Liver (tissue), 9 donors: ENCODE measurements around the gene PFKFB3. TPM values are rescaled to one million over a fixed set of nuclear protein-coding genes. Genes with fewer than 3 reads are reported as not detected.

Source experiments
- DNase-seq: peaks from one replicate; pipeline ENCODE4 v3.0.0-alpha.2; 2017; ENCODE audit warnings: low spot score
- H3K27ac ChIP-seq, 2 donors: one replicate each; pipeline ENCODE4 v1.7.0; 2013; ENCODE audit warnings: inconsistent platforms in 2 of 2, low read length in 2 of 2, control low read depth in 1 of 2, low read depth in 1 of 2, mild to moderate bottlenecking in 1 of 2
- H3K27me3 ChIP-seq, 4 donors: one replicate each; pipeline versions ENCODE4 v1.6.1 to v1.7.0; 2013; ENCODE audit warnings: low read length in 3 of 4, inconsistent platforms in 1 of 4, mild to moderate bottlenecking in 1 of 4, moderate library complexity in 1 of 4; ENCODE audit not compliant: control insufficient read depth in 4 of 4, insufficient read depth in 4 of 4
- H3K36me3 ChIP-seq, 4 donors: one replicate each; pipeline versions ENCODE4 v1.6.1 to v1.7.0; 2013; ENCODE audit warnings: low read length in 3 of 4, mild to moderate bottlenecking in 3 of 4, low read depth in 1 of 4, moderate library complexity in 1 of 4; ENCODE audit not compliant: control insufficient read depth in 4 of 4, insufficient read depth in 3 of 4
- H3K4me1 ChIP-seq, 4 donors: one replicate each; pipeline versions ENCODE4 v1.6.1 to v1.7.0; 2013; ENCODE audit warnings: low read length in 3 of 4, mild to moderate bottlenecking in 3 of 4, moderate library complexity in 1 of 4; ENCODE audit not compliant: control insufficient read depth in 4 of 4, insufficient read depth in 4 of 4
- H3K4me3 ChIP-seq, 3 donors: one replicate each; pipeline versions ENCODE4 v1.6.1 to v1.7.0; 2013; ENCODE audit warnings: low read length in 3 of 3, control low read depth in 1 of 3, low read depth in 1 of 3, mild to moderate bottlenecking in 1 of 3
- H3K9ac ChIP-seq, 2 donors: one replicate each; pipeline ENCODE4 v1.7.0; 2013; ENCODE audit warnings: low read length in 2 of 2, mild to moderate bottlenecking in 2 of 2, moderate library complexity in 2 of 2, control low read depth in 1 of 2, low read depth in 1 of 2
- H3K9me3 ChIP-seq, 4 donors: one replicate each; pipeline versions ENCODE4 v1.6.1 to v1.7.0; 2013; ENCODE audit warnings: low read length in 3 of 4; ENCODE audit not compliant: control insufficient read depth in 4 of 4
- ATF3 ChIP-seq: IDR thresholded peaks from 2 replicates; pipeline ENCODE4 v1.6.1; 2016; ENCODE audit warnings: antibody characterized with exemption
- CTCF ChIP-seq: fragments of 150-350 bp; IDR thresholded peaks from 2 replicates; pipeline ENCODE4 v1.5.1; 2017; ENCODE audit warnings: improper control_type of control experiment, low read depth, low read length; ENCODE audit not compliant: missing input control
- EGR1 ChIP-seq, 2 donors: IDR thresholded peaks; 2 replicates each; pipeline ENCODE4 v1.6.1; 2016 to 2018; ENCODE audit warnings: antibody characterized with exemption in 2 of 2, low read depth in 2 of 2
- FOXA1 ChIP-seq: IDR thresholded peaks from 2 replicates; pipeline ENCODE4 v1.6.1; 2016; ENCODE audit warnings: antibody characterized with exemption
- FOXA2 ChIP-seq: IDR thresholded peaks from 2 replicates; pipeline ENCODE4 v1.6.1; 2016; ENCODE audit warnings: antibody characterized with exemption
- GABPA ChIP-seq, 2 donors: IDR thresholded peaks in 1 of 2; conservative IDR thresholded peaks in 1 of 2; 2 replicates each; pipeline ENCODE4 v1.6.1; 2016; ENCODE audit warnings: antibody characterized with exemption in 2 of 2, mild to moderate bottlenecking in 1 of 2, moderate library complexity in 1 of 2
- HNF4A ChIP-seq, 2 donors: conservative IDR thresholded peaks; 2 replicates each; pipeline ENCODE4 v1.6.1; 2016; ENCODE audit warnings: antibody characterized with exemption in 2 of 2, mild to moderate bottlenecking in 2 of 2
- HNF4G ChIP-seq: IDR thresholded peaks from 2 replicates; pipeline ENCODE4 v1.6.1; 2016; ENCODE audit warnings: antibody characterized with exemption
- JUND ChIP-seq, 2 donors: IDR thresholded peaks; 2 replicates each; pipeline ENCODE4 v1.6.1; 2016; ENCODE audit warnings: antibody characterized with exemption in 2 of 2
- NR2F2 ChIP-seq: IDR thresholded peaks from 2 replicates; pipeline ENCODE4 v1.6.1; 2016; ENCODE audit warnings: antibody characterized with exemption
- RAD21 ChIP-seq, 2 donors: IDR thresholded peaks; 2 replicates each; pipeline ENCODE4 v1.6.1; 2016; ENCODE audit warnings: antibody characterized with exemption in 2 of 2, mild to moderate bottlenecking in 2 of 2
- REST ChIP-seq: IDR thresholded peaks from 2 replicates; pipeline ENCODE4 v1.6.1; 2016; ENCODE audit warnings: antibody characterized with exemption, mild to moderate bottlenecking
- RXRA ChIP-seq, 2 donors: IDR thresholded peaks; 2 replicates each; pipeline ENCODE4 v1.6.1; 2017 to 2018; ENCODE audit warnings: antibody characterized with exemption in 2 of 2, mild to moderate bottlenecking in 1 of 2
- SP1 ChIP-seq: IDR thresholded peaks from 2 replicates; pipeline ENCODE4 v1.6.1; 2018; ENCODE audit warnings: antibody characterized with exemption, mild to moderate bottlenecking
- TAF1 ChIP-seq: conservative IDR thresholded peaks from 2 replicates; pipeline ENCODE4 v1.6.1; 2016; ENCODE audit warnings: antibody characterized with exemption, mild to moderate bottlenecking
- YY1 ChIP-seq: IDR thresholded peaks from 2 replicates; pipeline ENCODE4 v1.6.1; 2016; ENCODE audit warnings: antibody characterized with exemption, mild to moderate bottlenecking
- ZBTB33 ChIP-seq: IDR thresholded peaks from 2 replicates; pipeline ENCODE4 v1.6.1; 2016; ENCODE audit warnings: antibody characterized with exemption
- WGBS: extraction: QIAGEN DNeasy Blood & Tissue Kit; methylation state at CpG from one replicate; pipeline ENCODE4 v1.1.7; 2013; 5-methylcytosine and 5-hydroxymethylcytosine counted together
- polyA plus RNA-seq, 2 donors: library from polyadenylated mRNA; stranded (reverse) in 1 of 2; unstranded in 1 of 2; fragments of 200-250 nt in 1 of 2; fragments of >200 nt in 1 of 2; fragmentation: Nextera tagmentation in 1 of 2; extraction: Ambion mirVana in 1 of 2; gene quantifications; one replicate each; pipeline versions ENCODE4 v1.2.1 to v1.2.3, GENCODE V29; 2013 to 2015
- total RNA-seq, 2 donors: library from RNA; depleted of rRNA; stranded (reverse); fragments of >200 nt; gene quantifications; one replicate each; pipeline ENCODE4 v1.2.3, GENCODE V29; 2014
- donor health status: healthy.
- donor health status: healthy.
- donor health status: healthy.
- donor health status: healthy.
- donor health status: healthy.

The PFKFB3 gene
- total and polyA plus RNA-seq, 4 donors: 1.6 to 9.1 (median 5.8) TPM

GRCh38 chr10:6221192-6221940 lies 18.6 kb downstream of the PFKFB3 start:
- no peak overlapping the region for H3K9ac ChIP-seq
- no peaks in the 10 kb centered on the region for H3K27me3 ChIP-seq
- H3K4me1 ChIP-seq: no peaks in the 10 kb centered on the region
- no peak overlapping the region for H3K27ac ChIP-seq
- H3K4me3 ChIP-seq: no peak overlapping the region
- H3K9me3 ChIP-seq: no peaks in the 10 kb centered on the region
- WGBS: 97% methylated on average over 30 of the region's 30 CpGs
- no peak for TF ChIP-seq FOXA1
- no peak for TF ChIP-seq ZBTB33
- no peak for TF ChIP-seq HNF4G
- no peak for TF ChIP-seq RXRA (IDR thresholded peaks at IDR 0.05)
- TF ChIP-seq TAF1: no peak
- TF ChIP-seq YY1: no peak
- no peak for TF ChIP-seq FOXA2
- no peak for TF ChIP-seq EGR1 (IDR thresholded peaks at IDR 0.05; ENCODE audit: low read depth in 2 of 2)
- no peak for TF ChIP-seq SP1
- TF ChIP-seq HNF4A (conservative IDR thresholded peaks at IDR 0.05): no peak
- TF ChIP-seq REST: no peak
- TF ChIP-seq NR2F2: no peak
- DNase-seq: no peak
- H3K36me3 ChIP-seq: peaks cover 26 to 76% (median 40%) of the 10 kb centered on the region in 4 donors

- Histone ChIP-seq H3K9me3 (no peaks in the 10 kb centered on the region), H3K4me1 (no peaks in the 10 kb centered on the region), H3K4me3 (no peak overlapping the region), H3K27ac (no peak overlapping the region), H3K36me3 (peaks cover 25 to 72% (median 39%) of the 10 kb centered on the region in 4 donors), H3K27me3 (no peaks in the 10 kb centered on the region), H3K9ac (no peak overlapping the region)
- DNase-seq: no peak
- 92% methylated on average over 21 of the region's 21 CpGs for WGBS
- TF ChIP-seq CTCF (no peak), ATF3 (no peak), YY1 (no peak), JUND (IDR thresholded peaks at IDR 0.05) (no peak), GABPA (IDR thresholded peaks at IDR 0.05 in 1 of 2, conservative IDR thresholded peaks at IDR 0.05 in 1 of 2) (no peak), RAD21 (IDR thresholded peaks at IDR 0.05) (no peak), NR2F2 (no peak), EGR1 (IDR thresholded peaks at IDR 0.05; ENCODE audit: low read depth in 2 of 2) (no peak), RXRA (IDR thresholded peaks at IDR 0.05) (no peak), HNF4A (conservative IDR thresholded peaks at IDR 0.05) (no peak), SP1 (no peak), ZBTB33 (no peak)
Measured at GRCh38 chr10:6221971-6222751, 19.4 kb downstream of the PFKFB3 start.
